GM18498 (cell line): ENCODE results near the gene SLAIN1.

Source experiments
- ATAC-seq: cut with Tn5 transposase; IDR thresholded peaks from one replicate; pipeline ENCODE4 v1.9.1; 2021; ENCODE audit warnings: mild to moderate bottlenecking, moderate library complexity; ENCODE audit not compliant: unreplicated experiment

Gene SLAIN1

GRCh38 chr13:77749344-77749880 lies 51.9 kb downstream of the SLAIN1 start:
- no peak for ATAC-seq

- peak; percentile 82 for ATAC-seq
Measured at GRCh38 chr13:77751513-77752456, 54.3 kb downstream of the SLAIN1 start.

- no peak for ATAC-seq
Measured at GRCh38 chr13:77752512-77753069, 55.1 kb downstream of the SLAIN1 start.

- no peak for ATAC-seq
Measured at GRCh38 chr13:77760893-77761292, 63.4 kb downstream of the SLAIN1 start.

- ATAC-seq = no peak
Measured at GRCh38 chr13:77767413-77767812, 69.9 kb downstream of the SLAIN1 start.

GRCh38 chr13:77774181-77774580 lies 76.7 kb downstream of the SLAIN1 start:
- no peak for ATAC-seq

GRCh38 chr13:77776704-77777103 lies 79.2 kb downstream of the SLAIN1 start:
- ATAC-seq = no peak

- peak; percentile 81 for ATAC-seq
Measured at GRCh38 chr13:77779552-77780272, 82.2 kb downstream of the SLAIN1 start.

- no peak for ATAC-seq
Measured at GRCh38 chr13:77781808-77782207, 84.3 kb downstream of the SLAIN1 start.

GRCh38 chr13:77784515-77784914 lies 87.0 kb downstream of the SLAIN1 start:
- no peak for ATAC-seq

GRCh38 chr13:77786695-77787287 lies 89.3 kb downstream of the SLAIN1 start:
- no peak for ATAC-seq

- ATAC-seq = no peak
Measured at GRCh38 chr13:77789376-77789775, 91.9 kb downstream of the SLAIN1 start.

GRCh38 chr13:77800219-77800618 lies 102.7 kb downstream of the SLAIN1 start:
- ATAC-seq = no peak

- ATAC-seq = no peak
Measured at GRCh38 chr13:77806518-77806917, 109.0 kb downstream of the SLAIN1 start.

- ATAC-seq = no peak
Measured at GRCh38 chr13:77807431-77808135, 110.1 kb downstream of the SLAIN1 start.

GRCh38 chr13:77810430-77810829 lies 112.9 kb downstream of the SLAIN1 start:
- ATAC-seq = peak; percentile 88

GRCh38 chr13:77810878-77811277 lies 113.4 kb downstream of the SLAIN1 start:
- no peak for ATAC-seq

- ATAC-seq = no peak
Measured at GRCh38 chr13:77811381-77811780, 113.9 kb downstream of the SLAIN1 start.

- no peak for ATAC-seq
Measured at GRCh38 chr13:77811981-77812380, 114.5 kb downstream of the SLAIN1 start.
